Mesenchymal stem cell (in vitro differentiated cells and primary cell): ENCODE data around the gene VSX1. TPM values are rescaled to one million over a fixed set of nuclear protein-coding genes. Genes with fewer than 3 reads are reported as not detected.
A peak's percentile ranks its signal among the peaks of the same experiment; 100 is the strongest.

Source experiments
- DNase-seq: peaks from one replicate; pipeline ENCODE4 v3.0.0-alpha.2; 2013
- H2AFZ ChIP-seq: one replicate; pipeline ENCODE4 v1.6.1; 2013; ENCODE audit warnings: low read depth, mild to moderate bottlenecking, control low read depth, inconsistent platforms, low read length, moderate library complexity
- H2AK5ac ChIP-seq: 2 replicates; pipeline ENCODE4 v1.6.1; 2013; ENCODE audit warnings: low read length, moderate library complexity, mild to moderate bottlenecking, inconsistent platforms; ENCODE audit not compliant: severe bottlenecking
- H2BK120ac ChIP-seq: one replicate; pipeline ENCODE4 v1.6.1; 2013; ENCODE audit warnings: low read depth, mild to moderate bottlenecking, inconsistent platforms, low read length, moderate library complexity
- H2BK12ac ChIP-seq, 2 experiments: one replicate each; pipeline ENCODE4 v1.6.1; 2013; ENCODE audit warnings: inconsistent platforms in 2 of 2, low read length in 2 of 2, mild to moderate bottlenecking in 2 of 2, moderate library complexity in 2 of 2, control low read depth in 1 of 2
- H2BK15ac ChIP-seq: one replicate; pipeline ENCODE4 v1.6.1; 2013; ENCODE audit warnings: mild to moderate bottlenecking, low read depth, inconsistent platforms; ENCODE audit not compliant: poor library complexity, severe bottlenecking
- H2BK5ac ChIP-seq: 2 replicates; pipeline ENCODE4 v1.6.1; 2013; ENCODE audit warnings: low read depth, mild to moderate bottlenecking, low read length, control low read depth, inconsistent platforms; ENCODE audit not compliant: poor library complexity, severe bottlenecking
- H3K14ac ChIP-seq, 2 experiments: one replicate each; pipeline ENCODE4 v1.6.1; 2013; ENCODE audit warnings: inconsistent platforms in 2 of 2, low read length in 2 of 2, control low read depth in 1 of 2, mild to moderate bottlenecking in 1 of 2, moderate library complexity in 1 of 2
- H3K18ac ChIP-seq, 2 experiments: one replicate each; pipeline ENCODE4 v1.6.1; 2013; ENCODE audit warnings: inconsistent platforms in 2 of 2, low read length in 2 of 2, control low read depth in 1 of 2, low read depth in 1 of 2, mild to moderate bottlenecking in 1 of 2
- H3K23ac ChIP-seq, 2 experiments: one replicate each; pipeline ENCODE4 v1.6.1; 2013; ENCODE audit warnings: inconsistent platforms in 2 of 2, low read length in 2 of 2, mild to moderate bottlenecking in 2 of 2, moderate library complexity in 2 of 2, control low read depth in 1 of 2
- H3K27ac ChIP-seq: 2 replicates; pipeline ENCODE4 v1.5.1; 2013; ENCODE audit warnings: mild to moderate bottlenecking, moderate library complexity, low read length, control low read depth, inconsistent platforms; ENCODE audit not compliant: poor library complexity, severe bottlenecking
- H3K27me3 ChIP-seq, 2 experiments: 2 replicates each; pipeline versions ENCODE4 v1.6.1 to v1.7.0; 2013; ENCODE audit warnings: low read length in 2 of 2, mild to moderate bottlenecking in 2 of 2, moderate library complexity in 2 of 2, control low read depth in 1 of 2, inconsistent platforms in 1 of 2; ENCODE audit not compliant: control insufficient read depth in 1 of 2, insufficient read depth in 1 of 2
- H3K36me3 ChIP-seq, 2 experiments: 2 replicates each; pipeline versions ENCODE4 v1.6.1 to v1.7.0; 2013; ENCODE audit warnings: low read length in 2 of 2, control low read depth in 1 of 2, inconsistent platforms in 1 of 2, low read depth in 1 of 2, mild to moderate bottlenecking in 1 of 2; ENCODE audit not compliant: insufficient read depth in 2 of 2, control insufficient read depth in 1 of 2
- H3K4ac ChIP-seq, 2 experiments: one replicate each; pipeline ENCODE4 v1.6.1; 2013; ENCODE audit warnings: inconsistent platforms in 2 of 2, low read length in 2 of 2, mild to moderate bottlenecking in 2 of 2, moderate library complexity in 2 of 2, control low read depth in 1 of 2, low read depth in 1 of 2
- H3K4me1 ChIP-seq: 2 replicates; pipeline ENCODE4 v1.6.1; 2013; ENCODE audit warnings: low read depth, low read length, control low read depth; ENCODE audit not compliant: control insufficient read depth, insufficient read depth
- H3K4me2 ChIP-seq: 2 replicates; pipeline ENCODE4 v1.6.1; 2013; ENCODE audit warnings: low read length, mild to moderate bottlenecking, inconsistent platforms; ENCODE audit not compliant: poor library complexity, severe bottlenecking
- H3K4me3 ChIP-seq, 2 experiments: 2 replicates each; pipeline versions ENCODE4 v1.5.1 to v1.7.0; 2013; ENCODE audit warnings: low read length in 2 of 2, mild to moderate bottlenecking in 2 of 2, control low read depth in 1 of 2, low read depth in 1 of 2; ENCODE audit not compliant: insufficient read depth in 1 of 2
- H3K79me1 ChIP-seq: replicated peaks from 2 replicates; pipeline ENCODE4 v1.6.1; 2013; ENCODE audit warnings: mild to moderate bottlenecking, control low read depth, low read length, inconsistent platforms; ENCODE audit not compliant: poor library complexity, severe bottlenecking
- H3K9ac ChIP-seq: 2 replicates; pipeline ENCODE4 v1.7.0; 2013; ENCODE audit warnings: mild to moderate bottlenecking, low read length, moderate library complexity
- H3K9me3 ChIP-seq: 2 replicates; pipeline ENCODE4 v1.7.0; 2013; ENCODE audit warnings: mild to moderate bottlenecking, low read length; ENCODE audit not compliant: control insufficient read depth
- H4K8ac ChIP-seq: one replicate; pipeline ENCODE4 v1.6.1; 2013; ENCODE audit warnings: inconsistent platforms, mild to moderate bottlenecking, low read length, moderate library complexity
- H4K91ac ChIP-seq: one replicate; pipeline ENCODE4 v1.6.1; 2013; ENCODE audit warnings: mild to moderate bottlenecking, low read length, inconsistent platforms
- WGBS: methylation state at CpG from one replicate; pipeline ENCODE4 v1.1.7; 2013; ENCODE audit warnings: mixed read lengths; 5-methylcytosine and 5-hydroxymethylcytosine counted together
- polyA plus RNA-seq, 2 experiments: library from polyadenylated mRNA; stranded (reverse); fragments of 200-250 nt; gene quantifications; one replicate each; pipeline ENCODE4 v1.2.3, GENCODE V29; 2013

Gene VSX1
- polyA plus RNA-seq (2013, experiment 1 of 2) = not detected
- not detected for polyA plus RNA-seq (2013, experiment 2 of 2)

DNA sequence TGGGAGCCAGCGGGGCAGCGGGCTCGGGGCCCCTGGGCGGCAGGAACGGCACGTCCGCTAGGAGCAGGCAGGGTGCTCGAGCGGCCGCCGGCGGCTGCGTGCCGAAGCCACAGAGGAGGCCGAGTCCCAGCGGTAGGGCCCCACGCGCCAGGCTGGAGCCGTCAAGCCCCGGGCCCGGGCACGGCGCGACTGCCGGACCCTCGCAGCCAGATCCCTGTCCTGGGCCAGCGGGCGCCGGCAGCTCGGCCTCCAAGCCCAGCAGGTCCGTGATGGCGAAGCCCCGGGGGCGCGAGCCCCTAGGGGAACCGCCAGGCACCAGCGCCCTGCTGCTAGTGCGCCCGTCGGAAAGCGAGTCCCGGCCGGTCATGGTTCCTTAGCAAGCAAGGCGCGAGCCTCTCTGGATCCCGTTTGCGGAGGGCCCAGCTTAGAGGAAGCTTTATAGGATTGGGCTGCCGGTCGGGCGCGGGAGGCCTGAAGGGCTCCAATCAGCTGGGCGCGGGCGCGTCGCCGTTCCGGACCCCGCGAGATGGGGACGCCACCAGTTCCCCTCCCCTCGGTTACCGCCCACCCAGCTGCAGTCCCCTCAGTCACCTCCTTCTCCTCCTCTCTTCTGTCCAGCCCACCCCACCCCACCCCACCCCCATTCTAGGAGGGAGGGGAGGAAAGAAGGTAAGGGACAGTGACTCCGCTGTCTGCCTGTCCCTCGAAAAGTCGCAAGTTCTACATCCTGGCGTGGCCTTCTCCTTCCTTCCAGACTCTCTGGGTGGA, at the start of gene VSX1:
TSS of gene VSX1 (minus strand) at position 412 of the 768 bp plus-strand sequence. CDS start at position 367, 45 bp downstream.
- no peak within 1 kb of the TSS for H4K91ac ChIP-seq
- no peak within 1 kb of the TSS for H3K23ac ChIP-seq
- H3K18ac ChIP-seq = no peak within 1 kb of the TSS
- WGBS = 14% methylated on average over 46 of the region's 67 CpGs
- no peak within 1 kb of the TSS for H3K14ac ChIP-seq
- no peak for DNase-seq
- no peak within 1 kb of the TSS for H2AK5ac ChIP-seq
- H3K79me1 ChIP-seq = no peaks in the 10 kb centered on the region
- no peak within 1 kb of the TSS for H4K8ac ChIP-seq
- H3K27ac ChIP-seq = no peak within 1 kb of the TSS
- no peak within 1 kb of the TSS for H2BK15ac ChIP-seq
- H3K36me3 ChIP-seq = no peaks in the 10 kb centered on the region
- no peak within 1 kb of the TSS for H2BK5ac ChIP-seq
- H3K9me3 ChIP-seq = no peaks in the 10 kb centered on the region
- no peak within 1 kb of the TSS for H2AFZ ChIP-seq
- H3K4me2 ChIP-seq = no peak within 1 kb of the TSS
- H2BK120ac ChIP-seq = no peak within 1 kb of the TSS
- no peak within 1 kb of the TSS for H3K9ac ChIP-seq
- no peak within 1 kb of the TSS for H3K4ac ChIP-seq
- H3K4me3 ChIP-seq = peak within 1 kb of the TSS in 1 of 2 experiments; percentile 15
- H2BK12ac ChIP-seq = no peak within 1 kb of the TSS
- peaks cover 17% of the 10 kb centered on the region for H3K4me1 ChIP-seq
- peaks cover 92 to 98% of the 10 kb centered on the region in 2 experiments for H3K27me3 ChIP-seq

DNA sequence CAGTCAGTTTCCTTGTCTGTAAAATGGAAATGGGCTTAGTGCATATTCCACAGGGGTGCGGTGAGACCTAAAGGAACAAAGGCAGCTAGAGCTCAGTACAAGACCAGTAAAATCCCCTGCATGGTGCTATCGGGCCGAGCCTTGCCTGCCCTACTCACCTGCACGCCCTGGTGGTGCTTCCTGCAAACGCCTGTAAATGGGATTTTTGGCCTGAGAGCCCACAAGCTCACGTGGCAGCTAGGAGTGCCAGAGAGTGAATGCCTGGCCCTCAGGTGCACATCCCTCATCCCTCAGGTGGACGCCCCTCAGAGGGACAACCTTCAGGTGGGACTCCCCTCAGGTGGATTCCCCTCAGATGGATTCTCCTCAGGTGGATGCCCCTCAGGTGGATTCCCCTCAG, 48.0 kb upstream of the VSX1 start:
- H3K9me3 ChIP-seq = peaks cover 5% of the 10 kb centered on the region
- no peak overlapping the region for H2BK12ac ChIP-seq
- no peak overlapping the region for H3K14ac ChIP-seq
- H3K27ac ChIP-seq = no peak overlapping the region
- no peak overlapping the region for H4K91ac ChIP-seq
- H3K18ac ChIP-seq = no peak overlapping the region
- DNase-seq = no peak
- H3K36me3 ChIP-seq = no peaks in the 10 kb centered on the region
- H2BK15ac ChIP-seq = no peak overlapping the region
- no peak overlapping the region for H3K23ac ChIP-seq
- 72% methylated on average over 7 of the region's 7 CpGs for WGBS
- H3K4me1 ChIP-seq = peaks cover 8% of the 10 kb centered on the region
- H3K79me1 ChIP-seq = no peaks in the 10 kb centered on the region
- H3K4me3 ChIP-seq = no peak overlapping the region
- no peak overlapping the region for H3K4me2 ChIP-seq
- no peak overlapping the region for H2AK5ac ChIP-seq
- H2BK5ac ChIP-seq = no peak overlapping the region
- H3K27me3 ChIP-seq = peaks cover 0 to 35% of the 10 kb centered on the region in 2 experiments
- H3K4ac ChIP-seq = no peak overlapping the region
- no peak overlapping the region for H3K9ac ChIP-seq
- no peak overlapping the region for H2AFZ ChIP-seq
- H2BK120ac ChIP-seq = no peak overlapping the region
- H4K8ac ChIP-seq = no peak overlapping the region

DNA sequence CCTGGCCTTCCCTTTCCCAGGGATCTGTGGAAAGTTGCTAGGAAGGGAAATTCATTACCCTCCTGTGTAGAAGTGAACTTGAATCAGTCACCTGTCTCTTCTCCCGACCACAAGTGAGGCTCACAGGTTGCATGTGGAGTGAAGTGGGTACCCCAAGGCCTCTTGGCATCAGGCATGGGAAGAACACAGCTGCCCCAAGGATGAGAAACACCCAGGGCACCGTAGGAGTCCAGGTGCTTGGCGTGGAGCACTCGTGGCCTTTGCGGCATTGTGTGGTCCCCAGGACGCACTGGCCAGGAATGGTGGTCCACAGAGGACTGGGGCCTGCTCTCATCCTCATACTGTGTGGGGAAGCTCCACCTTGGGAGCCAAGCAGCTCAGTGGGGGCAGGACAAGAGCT, 47.5 kb upstream of the VSX1 start:
- H3K4me1 ChIP-seq = peaks cover 8% of the 10 kb centered on the region

DNA sequence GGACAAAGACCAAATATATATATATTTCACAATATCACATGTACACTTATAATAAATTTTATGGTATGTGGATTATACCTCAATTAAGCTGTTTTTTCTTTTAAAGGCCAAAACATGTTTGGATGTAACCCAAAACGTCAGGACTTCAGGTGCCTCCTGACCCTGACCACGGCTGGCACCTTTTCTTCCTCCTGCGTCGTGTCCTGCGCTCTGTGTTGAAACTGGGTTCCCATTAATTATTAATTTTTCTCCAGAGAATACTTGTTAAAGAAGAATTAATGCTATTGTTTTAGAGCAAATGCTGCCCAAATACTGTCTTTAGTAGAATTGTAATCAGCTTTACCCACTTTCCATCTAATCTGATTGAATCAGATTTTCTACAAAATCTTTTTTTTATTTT, 46.7 kb upstream of the VSX1 start:
- H3K27me3 ChIP-seq = peaks cover 0 to 37% of the 10 kb centered on the region in 2 experiments
- H2AFZ ChIP-seq = no peak overlapping the region
- no peak overlapping the region for H3K4me3 ChIP-seq
- H3K14ac ChIP-seq = no peak overlapping the region
- H4K8ac ChIP-seq = no peak overlapping the region
- H3K18ac ChIP-seq = no peak overlapping the region
- H3K36me3 ChIP-seq = no peaks in the 10 kb centered on the region
- H2AK5ac ChIP-seq = no peak overlapping the region
- H2BK5ac ChIP-seq = no peak overlapping the region
- no peak overlapping the region for H2BK12ac ChIP-seq
- no peak overlapping the region for H3K27ac ChIP-seq
- no peak overlapping the region for H4K91ac ChIP-seq
- no peak for DNase-seq
- peaks cover 5% of the 10 kb centered on the region for H3K9me3 ChIP-seq
- H3K4me1 ChIP-seq = peaks cover 8% of the 10 kb centered on the region
- H2BK15ac ChIP-seq = no peak overlapping the region
- whole genome bisulfite sequencing = 81% methylated on average over 2 of the region's 5 CpGs
- no peak overlapping the region for H3K4me2 ChIP-seq
- no peaks in the 10 kb centered on the region for H3K79me1 ChIP-seq
- H2BK120ac ChIP-seq = no peak overlapping the region
- H3K9ac ChIP-seq = no peak overlapping the region
- no peak overlapping the region for H3K23ac ChIP-seq
- no peak overlapping the region for H3K4ac ChIP-seq

More for the DNA sequence above, 47.5 kb upstream of the VSX1 start:
- H4K8ac ChIP-seq = no peak overlapping the region
- no peak overlapping the region for H3K23ac ChIP-seq
- 90% methylated on average over 6 of the region's 6 CpGs for whole genome bisulfite sequencing
- H3K4ac ChIP-seq = no peak overlapping the region
- H2BK5ac ChIP-seq = no peak overlapping the region
- H2BK12ac ChIP-seq = no peak overlapping the region
- no peak overlapping the region for H3K27ac ChIP-seq
- no peaks in the 10 kb centered on the region for H3K79me1 ChIP-seq
- no peak overlapping the region for H3K9ac ChIP-seq
- no peak overlapping the region for H2BK120ac ChIP-seq
- no peak overlapping the region for H2AFZ ChIP-seq
- no peaks in the 10 kb centered on the region for H3K36me3 ChIP-seq
- peaks cover 5% of the 10 kb centered on the region for H3K9me3 ChIP-seq
- H3K4me3 ChIP-seq = no peak overlapping the region
- no peak for DNase-seq
- H4K91ac ChIP-seq = no peak overlapping the region
- no peak overlapping the region for H2BK15ac ChIP-seq
- H3K4me2 ChIP-seq = no peak overlapping the region
- H3K14ac ChIP-seq = no peak overlapping the region
- H2AK5ac ChIP-seq = no peak overlapping the region
- no peak overlapping the region for H3K18ac ChIP-seq
- H3K27me3 ChIP-seq = peaks cover 0 to 35% of the 10 kb centered on the region in 2 experiments
